ENCODE measurements around the gene TSKS.

DNA sequence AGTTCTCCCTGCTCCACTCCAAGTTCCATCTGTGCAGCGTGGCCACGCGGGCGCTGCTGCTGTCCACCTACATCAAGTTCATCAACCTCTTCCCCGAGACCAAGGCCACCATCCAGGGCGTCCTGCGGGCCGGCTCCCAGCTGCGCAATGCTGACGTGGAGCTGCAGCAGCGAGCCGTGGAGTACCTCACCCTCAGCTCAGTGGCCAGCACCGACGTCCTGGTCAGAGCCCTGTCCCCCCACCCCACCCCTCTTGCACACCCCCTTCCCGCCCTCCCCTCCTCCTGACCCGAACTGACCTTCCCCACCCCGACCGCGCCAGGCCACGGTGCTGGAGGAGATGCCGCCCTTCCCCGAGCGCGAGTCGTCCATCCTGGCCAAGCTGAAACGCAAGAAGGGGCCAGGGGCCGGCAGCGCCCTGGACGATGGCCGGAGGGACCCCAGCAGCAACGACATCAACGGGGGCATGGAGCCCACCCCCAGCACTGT is 38.3 kb upstream of the TSKS start:
- TF ChIP-seq POLR2A (IDR thresholded peaks at IDR 0.05) (no peak), CTCF (IDR thresholded peaks at IDR 0.05) (no peak)

Measured in vagina (tissue), 2 donors.